ENCODE results near the gene HSDL2.

Gene HSDL2

GRCh38 chr9:112479221-112479620 lies 99.3 kb downstream of the HSDL2 start:
- Histone ChIP-seq H4K20me1 (ENCODE audit: insufficient read depth, low read length) (no peaks in the 10 kb centered on the region), H3K4me3 (ENCODE audit: low read depth, low read length, poor library complexity, severe bottlenecking) (no peak overlapping the region), H3K9me3 (ENCODE audit: low read length) (0 out of 2 replicates have a peak, but pooled peaks cover 3% of the 10 kb centered on the region), H3K27ac (ENCODE audit: low read depth, low read length, poor library complexity, severe bottlenecking) (no peak overlapping the region), H3K9me2 (ENCODE audit: low read depth, low read length) (no peaks in the 10 kb centered on the region), H3F3A (ENCODE audit: insufficient read depth, low read length) (no peaks in the 10 kb centered on the region), H3K27me3 (ENCODE audit: insufficient read depth, low read length) (no peaks in the 10 kb centered on the region), H2AFZ (ENCODE audit: low read length) (no peak overlapping the region), H3K36me3 (ENCODE audit: insufficient read depth, low read length) (no peaks in the 10 kb centered on the region; the same call in 1 of the 2 replicates), H3K4me2 (ENCODE audit: low read length) (no peak overlapping the region), H3K9ac (ENCODE audit: low read length) (no peak overlapping the region), H3K79me2 (ENCODE audit: insufficient read depth, low read length) (no peaks in the 10 kb centered on the region), H3K4me1 (ENCODE audit: insufficient read depth, low read length, severe bottlenecking) (no peaks in the 10 kb centered on the region)
- TF ChIP-seq CTCF (IDR thresholded peaks at IDR 0.05; ENCODE audit: low read length) (no peak), EZH2 (IDR thresholded peaks at IDR 0.05; ENCODE audit: borderline replicate concordance, low read length) (no peak)

- peaks cover 30% of the 10 kb centered on the region for H3K4me1 ChIP-seq (ENCODE audit: insufficient read depth, low read length, severe bottlenecking)
- TF ChIP-seq EZH2 (IDR thresholded peaks at IDR 0.05; ENCODE audit: borderline replicate concordance, low read length) (no peak), CTCF (IDR thresholded peaks at IDR 0.05; ENCODE audit: low read length) (no peak)
- H3F3A ChIP-seq (ENCODE audit: insufficient read depth, low read length): no peaks in the 10 kb centered on the region
- peaks cover 23% of the 10 kb centered on the region for H3K79me2 ChIP-seq (ENCODE audit: insufficient read depth, low read length)
- H3K9me2 ChIP-seq (ENCODE audit: low read depth, low read length): no peaks in the 10 kb centered on the region
- H3K27me3 ChIP-seq (ENCODE audit: insufficient read depth, low read length): no peaks in the 10 kb centered on the region
- no peak overlapping the region for H3K27ac ChIP-seq (ENCODE audit: low read depth, low read length, poor library complexity, severe bottlenecking)
- no peak overlapping the region for H2AFZ ChIP-seq (ENCODE audit: low read length)
- no peaks in the 10 kb centered on the region for H4K20me1 ChIP-seq (ENCODE audit: insufficient read depth, low read length)
- no peak overlapping the region for H3K9ac ChIP-seq (ENCODE audit: low read length)
- no peak overlapping the region for H3K4me2 ChIP-seq (ENCODE audit: low read length)
- H3K4me3 ChIP-seq (ENCODE audit: low read depth, low read length, poor library complexity, severe bottlenecking): no peak overlapping the region
- no peaks in the 10 kb centered on the region; the same call in 1 of the 2 replicates for H3K36me3 ChIP-seq (ENCODE audit: insufficient read depth, low read length)
- H3K9me3 ChIP-seq (ENCODE audit: low read length): no peaks in the 10 kb centered on the region
These were observed 104.7 kb downstream of the HSDL2 start for GRCh38 chr9:112484607-112485006.

GRCh38 chr9:112485574-112485973 lies 105.7 kb downstream of the HSDL2 start:
- Histone ChIP-seq H4K20me1 (ENCODE audit: insufficient read depth, low read length) (no peaks in the 10 kb centered on the region), H3K27ac (ENCODE audit: low read depth, low read length, poor library complexity, severe bottlenecking) (no peak overlapping the region), H3K9ac (ENCODE audit: low read length) (peak overlapping the region; percentile 96), H2AFZ (ENCODE audit: low read length) (no peak overlapping the region; the same call in 1 of the 2 replicates), H3K9me2 (ENCODE audit: low read depth, low read length) (no peaks in the 10 kb centered on the region), H3K4me2 (ENCODE audit: low read length) (peak overlapping the region; percentile 92), H3K27me3 (ENCODE audit: insufficient read depth, low read length) (no peaks in the 10 kb centered on the region), H3K9me3 (ENCODE audit: low read length) (no peaks in the 10 kb centered on the region), H3K36me3 (ENCODE audit: insufficient read depth, low read length) (no peaks in the 10 kb centered on the region; the same call in 1 of the 2 replicates), H3F3A (ENCODE audit: insufficient read depth, low read length) (no peaks in the 10 kb centered on the region), H3K79me2 (ENCODE audit: insufficient read depth, low read length) (peaks cover 33% of the 10 kb centered on the region), H3K4me3 (ENCODE audit: low read depth, low read length, poor library complexity, severe bottlenecking) (peak overlapping the region; percentile 94), H3K4me1 (ENCODE audit: insufficient read depth, low read length, severe bottlenecking) (peaks cover 39% of the 10 kb centered on the region)
- TF ChIP-seq EZH2 (IDR thresholded peaks at IDR 0.05; ENCODE audit: borderline replicate concordance, low read length) (no peak), CTCF (IDR thresholded peaks at IDR 0.05; ENCODE audit: low read length) (no peak)
